Neural crest cell (in vitro differentiated cells): ENCODE data around the gene CBLB. TPM values are rescaled to one million over a fixed set of nuclear protein-coding genes. Genes with fewer than 3 reads are reported as not detected.
A peak's percentile ranks its signal among the peaks of the same experiment; 100 is the strongest.

ENCODE experiments used
- DNase-seq: peaks from one replicate; pipeline ENCODE4 v3.0.0; 2021; ENCODE audit warnings: low read depth, mixed read lengths, low spot score
- H3K27ac Mint-ChIP-seq: one replicate; pipeline ENCODE4 v1.8.0; 2021; ENCODE audit warnings: mild to moderate bottlenecking, mixed read lengths; ENCODE audit not compliant: unreplicated experiment
- H3K27me3 Mint-ChIP-seq: 2 replicates; pipeline ENCODE4 v1.8.0; 2021; ENCODE audit warnings: low read depth, mild to moderate bottlenecking, mixed read lengths
- H3K36me3 Mint-ChIP-seq: 2 replicates; pipeline ENCODE4 v1.8.0; 2021; ENCODE audit warnings: low read depth, mild to moderate bottlenecking, mixed read lengths
- H3K4me1 Mint-ChIP-seq: 2 replicates; pipeline ENCODE4 v1.8.0; 2021; ENCODE audit warnings: mixed read lengths
- H3K4me3 Mint-ChIP-seq: one replicate; pipeline ENCODE4 v1.8.0; 2021; ENCODE audit warnings: mild to moderate bottlenecking, mixed read lengths
- H3K9me3 Mint-ChIP-seq: 2 replicates; pipeline ENCODE4 v1.8.0; 2021; ENCODE audit warnings: mixed read lengths
- total RNA-seq: library from RNA; stranded (reverse); gene quantifications from 2 replicates; pipeline ENCODE4 v1.2.1, GENCODE V29; 2021
- TF ChIP-seq, protein P1 (sequence below): fragments of 200-600 bp; sonication (generic); conservative IDR thresholded peaks from 2 replicates; pipeline ENCODE4 v1.5.0; 2021; ENCODE audit warnings: antibody characterized with exemption, mild to moderate bottlenecking

CBLB gene
- total RNA-seq, 1 donor from 2014 or later, result 32.3 TPM

DNA sequence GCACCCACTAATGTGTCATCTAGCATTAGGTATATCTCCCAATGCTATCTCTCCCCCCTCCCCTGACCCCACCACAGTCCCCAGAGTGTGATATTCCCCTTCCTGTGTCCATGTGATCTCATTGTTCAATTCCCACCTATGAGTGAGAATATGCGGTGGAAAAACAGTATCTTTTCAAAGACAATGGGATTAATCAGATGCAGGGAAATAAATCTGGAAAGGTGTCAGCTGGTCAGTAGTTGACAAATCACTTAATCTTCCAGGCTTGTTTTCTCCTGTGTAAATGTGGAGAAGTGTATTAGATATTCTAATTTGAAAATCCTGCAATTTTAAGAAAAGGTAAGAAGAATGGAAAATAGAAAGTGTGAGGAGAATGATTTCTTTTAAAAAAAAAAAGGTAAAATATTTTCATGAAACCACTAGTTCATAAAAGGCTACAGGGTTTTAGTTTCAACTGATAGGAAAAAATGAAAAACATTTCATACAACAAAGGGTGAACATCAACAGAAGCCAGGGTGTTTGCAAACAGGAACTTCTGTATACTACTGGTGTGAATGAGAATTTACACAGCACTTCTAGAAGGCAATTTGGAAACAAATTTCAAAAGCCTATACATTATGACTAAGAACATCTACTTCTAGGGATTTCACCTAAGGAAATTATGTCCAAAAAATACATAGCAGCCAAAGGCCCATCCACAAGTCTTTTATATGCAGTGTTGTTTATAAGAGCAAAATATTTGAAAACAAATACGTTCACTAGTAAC lies 113.5 kb downstream of the CBLB start:
- TF ChIP-seq, protein P1, sequence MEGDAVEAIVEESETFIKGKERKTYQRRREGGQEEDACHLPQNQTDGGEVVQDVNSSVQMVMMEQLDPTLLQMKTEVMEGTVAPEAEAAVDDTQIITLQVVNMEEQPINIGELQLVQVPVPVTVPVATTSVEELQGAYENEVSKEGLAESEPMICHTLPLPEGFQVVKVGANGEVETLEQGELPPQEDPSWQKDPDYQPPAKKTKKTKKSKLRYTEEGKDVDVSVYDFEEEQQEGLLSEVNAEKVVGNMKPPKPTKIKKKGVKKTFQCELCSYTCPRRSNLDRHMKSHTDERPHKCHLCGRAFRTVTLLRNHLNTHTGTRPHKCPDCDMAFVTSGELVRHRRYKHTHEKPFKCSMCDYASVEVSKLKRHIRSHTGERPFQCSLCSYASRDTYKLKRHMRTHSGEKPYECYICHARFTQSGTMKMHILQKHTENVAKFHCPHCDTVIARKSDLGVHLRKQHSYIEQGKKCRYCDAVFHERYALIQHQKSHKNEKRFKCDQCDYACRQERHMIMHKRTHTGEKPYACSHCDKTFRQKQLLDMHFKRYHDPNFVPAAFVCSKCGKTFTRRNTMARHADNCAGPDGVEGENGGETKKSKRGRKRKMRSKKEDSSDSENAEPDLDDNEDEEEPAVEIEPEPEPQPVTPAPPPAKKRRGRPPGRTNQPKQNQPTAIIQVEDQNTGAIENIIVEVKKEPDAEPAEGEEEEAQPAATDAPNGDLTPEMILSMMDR, result no peak
- H3K9me3 Mint-ChIP-seq, result no peaks in the 10 kb centered on the region
- no peak overlapping the region for H3K4me3 Mint-ChIP-seq
- H3K36me3 Mint-ChIP-seq, result peaks cover 11% of the 10 kb centered on the region
- H3K27me3 Mint-ChIP-seq, result no peaks in the 10 kb centered on the region
- DNase-seq, result no peak
- no peak overlapping the region for H3K27ac Mint-ChIP-seq
- peaks cover 5% of the 10 kb centered on the region for H3K4me1 Mint-ChIP-seq

DNA sequence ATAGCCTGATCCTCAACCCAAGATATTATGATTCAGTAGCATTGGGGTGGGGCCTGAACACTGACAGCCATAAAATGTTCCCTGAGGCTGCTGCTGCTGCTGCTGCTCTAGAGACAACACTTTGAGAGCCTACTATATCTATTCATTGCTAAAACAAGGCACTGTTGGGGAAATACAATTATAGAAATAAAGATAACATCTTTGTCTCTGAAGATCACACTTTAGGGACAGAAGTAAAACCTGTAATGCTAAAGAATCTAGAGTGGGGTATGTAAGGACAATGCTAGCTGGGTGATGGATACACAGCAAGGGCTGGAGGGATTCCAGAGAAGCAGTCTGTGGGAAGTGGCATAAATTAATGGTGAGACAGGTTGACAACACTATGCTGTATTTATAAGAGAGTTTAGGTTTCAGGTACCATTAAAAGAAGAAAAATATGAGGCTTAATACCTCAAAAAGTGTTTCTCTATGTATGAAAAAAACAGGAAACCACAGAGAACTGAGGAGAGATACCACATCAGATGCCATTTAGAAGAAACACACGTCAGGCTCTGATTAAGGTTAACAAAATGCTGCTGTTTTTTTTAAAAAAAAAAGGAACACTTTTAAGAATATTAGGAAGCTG lies 115.9 kb downstream of the CBLB start:
- Mint-ChIP-seq H3K4me1 (peaks cover 5% of the 10 kb centered on the region), H3K36me3 (peaks cover 6% of the 10 kb centered on the region), H3K27ac (no peak overlapping the region), H3K9me3 (no peaks in the 10 kb centered on the region), H3K4me3 (no peak overlapping the region), H3K27me3 (no peaks in the 10 kb centered on the region)
- TF ChIP-seq, protein P1, result no peak
- DNase-seq, result no peak

DNA sequence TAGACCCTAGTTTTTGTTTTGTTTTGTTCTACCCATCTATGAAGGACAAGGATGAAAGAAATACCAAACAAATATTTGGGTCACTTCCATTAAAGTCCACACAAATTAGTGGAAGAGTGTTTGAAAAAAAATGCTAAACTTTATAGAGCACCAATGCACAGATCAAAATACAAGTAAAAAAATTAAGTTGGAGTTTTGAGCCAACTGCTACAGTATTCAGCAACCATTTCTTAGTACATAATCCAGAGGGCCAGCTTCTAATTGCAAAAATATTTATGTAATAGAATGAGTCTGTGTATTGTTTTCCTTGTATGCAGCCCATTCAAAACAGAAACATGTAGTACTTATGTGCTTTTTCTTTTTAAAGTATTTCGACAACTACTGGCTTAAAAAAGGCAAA lies 121.1 kb downstream of the CBLB start:
- H3K27me3 Mint-ChIP-seq, result no peaks in the 10 kb centered on the region
- DNase-seq, result no peak
- TF ChIP-seq, protein P1, result no peak
- peaks cover 12% of the 10 kb centered on the region for H3K36me3 Mint-ChIP-seq
- H3K4me3 Mint-ChIP-seq, result no peak overlapping the region
- H3K4me1 Mint-ChIP-seq, result peaks cover 10% of the 10 kb centered on the region
- H3K9me3 Mint-ChIP-seq, result no peaks in the 10 kb centered on the region
- H3K27ac Mint-ChIP-seq, result no peak overlapping the region

DNA sequence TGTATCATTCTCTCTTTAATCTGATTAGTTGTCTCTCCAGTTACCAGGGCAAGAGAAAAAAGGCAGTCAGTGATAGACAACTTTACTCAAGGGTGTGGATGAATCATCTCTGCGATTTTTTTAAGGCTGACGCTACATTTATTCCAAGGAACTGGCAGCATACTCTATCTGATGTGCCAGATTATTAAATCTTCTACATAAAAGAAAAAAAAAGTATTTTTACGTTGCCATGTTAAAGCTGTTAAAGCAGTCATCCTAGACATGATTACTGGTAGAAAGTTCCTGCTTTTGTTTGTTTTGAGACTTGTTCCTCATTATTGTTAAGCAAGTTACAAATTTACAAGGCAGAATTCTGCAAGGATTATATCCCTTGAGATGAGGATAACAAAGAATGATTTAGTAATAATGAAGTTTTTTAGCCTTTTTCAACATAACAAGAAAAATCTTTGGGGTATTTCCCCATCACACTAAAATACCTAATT lies 121.7 kb downstream of the CBLB start:
- Mint-ChIP-seq H3K4me3 (no peak overlapping the region), H3K4me1 (peaks cover 9% of the 10 kb centered on the region), H3K36me3 (peaks cover 12% of the 10 kb centered on the region), H3K27me3 (no peaks in the 10 kb centered on the region), H3K9me3 (no peaks in the 10 kb centered on the region), H3K27ac (no peak overlapping the region)
- no peak for DNase-seq
- TF ChIP-seq, protein P1, result no peak

DNA sequence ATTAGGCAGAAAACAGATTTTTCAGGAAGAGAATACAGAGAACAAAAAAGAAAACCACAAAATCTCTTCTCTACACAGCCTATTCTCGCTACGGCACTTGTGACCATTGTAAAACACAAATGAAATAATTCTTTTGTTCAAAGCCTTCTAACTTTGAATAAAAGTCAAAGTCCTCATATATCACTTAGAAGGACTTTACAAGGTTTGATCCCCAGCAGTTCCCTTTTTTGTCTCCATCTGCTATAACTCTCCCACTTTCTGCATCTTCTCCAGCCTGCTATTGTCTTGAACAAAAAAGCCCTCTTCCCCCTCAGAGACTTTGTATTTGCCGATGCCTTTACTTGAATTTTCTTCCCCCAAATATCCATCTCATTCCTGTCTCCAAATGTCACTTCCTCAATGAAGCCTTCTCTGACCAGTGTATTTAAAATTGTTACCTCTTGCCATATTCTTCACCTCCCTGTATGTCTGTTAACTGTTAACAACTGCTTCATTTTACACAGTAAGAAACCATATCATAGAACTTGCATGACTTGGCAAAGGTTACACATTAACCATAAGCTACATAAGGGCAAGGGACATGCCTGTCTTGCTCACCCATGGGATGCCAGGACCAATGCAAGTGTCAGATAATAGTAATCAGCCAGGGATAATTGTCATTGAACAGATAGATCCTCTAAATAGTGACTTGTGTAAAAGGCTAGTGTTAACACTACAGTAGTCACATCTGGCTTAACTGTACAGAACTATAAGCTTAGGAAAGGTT lies 122.4 kb downstream of the CBLB start:
- no peak for DNase-seq
- no peaks in the 10 kb centered on the region for H3K27me3 Mint-ChIP-seq
- H3K9me3 Mint-ChIP-seq, result no peaks in the 10 kb centered on the region
- H3K4me1 Mint-ChIP-seq, result peaks cover 9% of the 10 kb centered on the region
- peak overlapping the region; percentile 23 for H3K27ac Mint-ChIP-seq
- no peak overlapping the region for H3K4me3 Mint-ChIP-seq
- TF ChIP-seq, protein P1, result no peak
- peaks cover 17% of the 10 kb centered on the region for H3K36me3 Mint-ChIP-seq
